Upper lobe of right lung (tissue), 1 donor: ENCODE data around the gene UBE2H. TPM values are rescaled to one million over a fixed set of nuclear protein-coding genes. Genes with fewer than 3 reads are reported as not detected.
A peak's percentile ranks its signal among the peaks of the same experiment; 100 is the strongest.

ENCODE experiments used
- ATAC-seq: fragments of 200-7000 bp; cut with Tn5 transposase; one replicate; pipeline ENCODE4 v1.9.1; 2020; ENCODE audit warnings: mild to moderate bottlenecking, moderate library complexity
- DNase-seq: peaks from one replicate; pipeline ENCODE4 v3.0.0-alpha.2; 2020
- H3K27ac ChIP-seq: fragments of 200-600 bp; one replicate; pipeline ENCODE4 v1.8.0; 2022
- H3K27me3 ChIP-seq: fragments of 200-600 bp; one replicate; pipeline ENCODE4 v1.8.0; 2022; ENCODE audit warnings: mild to moderate bottlenecking
- H3K36me3 ChIP-seq: fragments of 200-600 bp; one replicate; pipeline ENCODE4 v1.8.0; 2022
- H3K4me1 ChIP-seq: fragments of 200-600 bp; one replicate; pipeline ENCODE4 v1.8.0; 2022
- H3K4me3 ChIP-seq: fragments of 200-600 bp; one replicate; pipeline ENCODE4 v1.8.0; 2022; ENCODE audit warnings: mild to moderate bottlenecking
- H3K9me3 ChIP-seq: fragments of 200-600 bp; one replicate; pipeline ENCODE4 v1.8.0; 2022
- CTCF ChIP-seq: fragments of 200-600 bp; IDR thresholded peaks from one replicate; pipeline ENCODE4 v1.8.0; 2022; ENCODE audit warnings: antibody characterized with exemption
- intact Hi-C: fragments of 100-400 bp; cut with DNase I; formaldehyde crosslinking; loops from one replicate; pipeline ENCODE4 v1.11.0; 2022
- total RNA-seq: library from RNA; stranded (reverse); fragmentation: NEBNext Ultra II Directional; extraction: Animal tissue kit (Norgen Biotek cat#: 25700); gene quantifications from one replicate; pipeline ENCODE4 v1.2.1, GENCODE V29; 2021
- donor health status: DM: no; HTN: yes; CAD: no; lungs with severe emphysema.

Gene UBE2H
- total RNA-seq, 1 donor from 2014 or later = 69.1 TPM

- TF ChIP-seq CTCF = no peak
- intact Hi-C loops = no loop called here
These were observed 97.5 kb downstream of the UBE2H start for GRCh38 chr7:129855234-129855673.

GRCh38 chr7:129854401-129854800 is 98.4 kb downstream of the UBE2H start:
- DNase-seq (no peak), ATAC-seq (no peak)
- H3K27me3 ChIP-seq = no peaks in the 10 kb centered on the region
- H3K27ac ChIP-seq = no peak overlapping the region
- H3K4me1 ChIP-seq = peaks cover 33% of the 10 kb centered on the region
- TF ChIP-seq CTCF = no peak
- no peaks in the 10 kb centered on the region for H3K9me3 ChIP-seq
- H3K4me3 ChIP-seq = no peak overlapping the region
- intact Hi-C loops = no loop called here
- H3K36me3 ChIP-seq = no peaks in the 10 kb centered on the region

More at GRCh38 chr7:129855234-129855673, 97.5 kb downstream of the UBE2H start:
- H3K36me3 ChIP-seq = no peaks in the 10 kb centered on the region
- peaks cover 39% of the 10 kb centered on the region for H3K4me1 ChIP-seq
- no peak overlapping the region for H3K4me3 ChIP-seq
- H3K27ac ChIP-seq = no peak overlapping the region
- H3K9me3 ChIP-seq = no peaks in the 10 kb centered on the region
- H3K27me3 ChIP-seq = no peaks in the 10 kb centered on the region
- DNase-seq (no peak), ATAC-seq (no peak)

- no peaks in the 10 kb centered on the region for H3K27me3 ChIP-seq
- intact Hi-C loops = no loop called here
- H3K4me1 ChIP-seq = peaks cover 27% of the 10 kb centered on the region
- DNase-seq (no peak), ATAC-seq (peak; percentile 72)
- no peak for TF ChIP-seq CTCF
- H3K9me3 ChIP-seq = no peaks in the 10 kb centered on the region
- peak overlapping the region; percentile 43 for H3K27ac ChIP-seq
- H3K36me3 ChIP-seq = no peaks in the 10 kb centered on the region
- no peak overlapping the region for H3K4me3 ChIP-seq
These were observed 99.0 kb downstream of the UBE2H start for GRCh38 chr7:129853661-129854268.

- TF ChIP-seq CTCF = no peak
- no peak overlapping the region for H3K27ac ChIP-seq
- no peak for DNase-seq
- H3K27me3 ChIP-seq = no peaks in the 10 kb centered on the region
- peaks cover 25% of the 10 kb centered on the region for H3K4me1 ChIP-seq
- no peak for ATAC-seq
- no peaks in the 10 kb centered on the region for H3K9me3 ChIP-seq
- H3K36me3 ChIP-seq = no peaks in the 10 kb centered on the region
- intact Hi-C loops = no loop called here
- H3K4me3 ChIP-seq = no peak overlapping the region
These were observed 101.0 kb downstream of the UBE2H start for GRCh38 chr7:129851809-129852208.

- Histone ChIP-seq H3K27me3 (no peaks in the 10 kb centered on the region), H3K36me3 (no peaks in the 10 kb centered on the region), H3K9me3 (no peaks in the 10 kb centered on the region), H3K27ac (no peak overlapping the region), H3K4me1 (peaks cover 25% of the 10 kb centered on the region), H3K4me3 (no peak overlapping the region)
- no peak for ATAC-seq
- intact Hi-C loops = no loop called here
- TF ChIP-seq CTCF = no peak
- no peak for DNase-seq
These were observed 101.6 kb downstream of the UBE2H start for GRCh38 chr7:129851174-129851573.

- Histone ChIP-seq H3K4me3 (no peak overlapping the region), H3K4me1 (peaks cover 14% of the 10 kb centered on the region), H3K9me3 (no peaks in the 10 kb centered on the region), H3K27ac (no peak overlapping the region), H3K36me3 (no peaks in the 10 kb centered on the region), H3K27me3 (no peaks in the 10 kb centered on the region)
- ATAC-seq (no peak), DNase-seq (no peak)
- intact Hi-C loops = no loop called here
- no peak for TF ChIP-seq CTCF
These were observed 104.3 kb downstream of the UBE2H start for GRCh38 chr7:129848436-129848835.
